ENCODE results near the gene GALR2.

GRCh38 chr17:76121932-76122430, 47.4 kb downstream of the GALR2 start:
- TF ChIP-seq CTCF (IDR thresholded peaks at IDR 0.05) (no peak), POLR2A (IDR thresholded peaks at IDR 0.05) (no peak), EP300 (IDR thresholded peaks at IDR 0.05) (no peak)
